ENCODE measurements around the gene ANKRD36.
A peak's percentile ranks its signal among the peaks of the same experiment; 100 is the strongest.
"Not testable (repeated sequence)": the region's sequence is repeated elsewhere in the genome, so short reads cannot be mapped to it uniquely, and the experiment has no call there.

ANKRD36 gene

GRCh38 chr2:97129090-97129489 is 16.1 kb downstream of the ANKRD36 start:
- not testable (repeated sequence) for DNase-seq

GRCh38 chr2:97144016-97144415 is 31.1 kb downstream of the ANKRD36 start:
- DNase-seq, result not testable (repeated sequence)

GRCh38 chr2:97166548-97166947 is 53.6 kb downstream of the ANKRD36 start:
- DNase-seq, result not testable (repeated sequence)

GRCh38 chr2:97167938-97168337 is 55.0 kb downstream of the ANKRD36 start:
- not testable (repeated sequence) for DNase-seq

GRCh38 chr2:97168583-97168982 is 55.6 kb downstream of the ANKRD36 start:
- not testable (repeated sequence) for DNase-seq

GRCh38 chr2:97180391-97180790 is 67.4 kb downstream of the ANKRD36 start:
- not testable (repeated sequence) for DNase-seq

- DNase-seq, result not testable (repeated sequence)
These were observed 82.4 kb downstream of the ANKRD36 start for GRCh38 chr2:97195349-97195748.

GRCh38 chr2:97197251-97197650 is 84.3 kb downstream of the ANKRD36 start:
- DNase-seq, result not testable (repeated sequence)

GRCh38 chr2:97200887-97201286 is 87.9 kb downstream of the ANKRD36 start:
- peak in 1 of 2 donors; percentile 5 for DNase-seq

- DNase-seq, result peak in 1 of 2 donors; percentile 3
These were observed 89.8 kb downstream of the ANKRD36 start for GRCh38 chr2:97202643-97203250.

- no peak for DNase-seq
These were observed 97.4 kb downstream of the ANKRD36 start for GRCh38 chr2:97210325-97210724.

- not testable (repeated sequence) for DNase-seq
These were observed 102.1 kb downstream of the ANKRD36 start for GRCh38 chr2:97215025-97215424.

GRCh38 chr2:97230848-97231585 is 118.1 kb downstream of the ANKRD36 start:
- not testable (repeated sequence) for DNase-seq

- not testable (repeated sequence) for DNase-seq
These were observed 120.0 kb downstream of the ANKRD36 start for GRCh38 chr2:97232981-97233380.

GRCh38 chr2:97233660-97234295 is 120.8 kb downstream of the ANKRD36 start:
- not testable (repeated sequence) for DNase-seq

GRCh38 chr2:97261192-97261591 is 148.2 kb downstream of the ANKRD36 start:
- DNase-seq, result not testable (repeated sequence)

- DNase-seq, result not testable (repeated sequence)
These were observed 153.5 kb downstream of the ANKRD36 start for GRCh38 chr2:97266449-97266848.

GRCh38 chr2:97267411-97268074 is 154.6 kb downstream of the ANKRD36 start:
- peak in 1 of 2 donors; percentile 0 for DNase-seq

GRCh38 chr2:97268075-97268591 is 155.2 kb downstream of the ANKRD36 start:
- DNase-seq, result not testable (repeated sequence)

GRCh38 chr2:97276232-97276798 is 163.4 kb downstream of the ANKRD36 start:
- DNase-seq, result not testable (repeated sequence)

GRCh38 chr2:97285187-97285586 is 172.2 kb downstream of the ANKRD36 start:
- not testable (repeated sequence) for DNase-seq

- DNase-seq, result not testable (repeated sequence)
These were observed 180.7 kb downstream of the ANKRD36 start for GRCh38 chr2:97293687-97294086.

All from inflammatory macrophage treated with lipopolysaccharide for 1 hour (primary cell).